HuH-7 (cell line): ENCODE data around the gene DMXL2.
"Not testable (repeated sequence)": the region's sequence is repeated elsewhere in the genome, so short reads cannot be mapped to it uniquely, and the experiment has no call there.

Experiments used
- DNase-seq: peaks from one replicate; pipeline ENCODE4 v3.0.0; 2011; ENCODE audit warnings: low spot score

DMXL2 gene

DNA sequence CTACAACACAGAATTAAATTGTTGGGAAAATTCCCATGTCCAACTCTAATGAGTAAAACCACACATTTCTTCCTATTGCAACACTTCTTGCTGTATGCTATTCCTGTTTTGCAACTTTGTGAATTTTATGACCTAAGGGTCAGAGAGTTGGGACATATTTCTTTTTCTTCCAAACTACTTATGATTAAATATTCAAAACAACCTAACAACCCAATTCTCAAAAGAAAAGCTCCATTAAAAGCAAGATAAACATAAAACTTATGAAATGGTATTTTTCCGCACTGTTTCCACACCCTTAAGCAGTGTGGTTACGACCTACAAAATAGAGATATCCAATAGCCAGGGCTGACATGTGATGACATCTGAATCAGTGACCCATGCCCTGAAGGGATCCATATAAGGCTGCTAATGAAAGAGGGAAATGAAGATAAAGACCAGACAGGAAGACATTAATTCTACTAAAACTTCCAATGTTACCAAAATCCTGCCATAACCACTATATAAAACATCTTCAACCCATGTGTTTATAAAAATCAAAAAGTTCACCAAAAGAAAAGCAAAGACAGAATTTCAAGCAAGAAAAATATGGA lies 45.6 kb downstream of the DMXL2 start:
- peak; percentile 50 for DNase-seq

DNA sequence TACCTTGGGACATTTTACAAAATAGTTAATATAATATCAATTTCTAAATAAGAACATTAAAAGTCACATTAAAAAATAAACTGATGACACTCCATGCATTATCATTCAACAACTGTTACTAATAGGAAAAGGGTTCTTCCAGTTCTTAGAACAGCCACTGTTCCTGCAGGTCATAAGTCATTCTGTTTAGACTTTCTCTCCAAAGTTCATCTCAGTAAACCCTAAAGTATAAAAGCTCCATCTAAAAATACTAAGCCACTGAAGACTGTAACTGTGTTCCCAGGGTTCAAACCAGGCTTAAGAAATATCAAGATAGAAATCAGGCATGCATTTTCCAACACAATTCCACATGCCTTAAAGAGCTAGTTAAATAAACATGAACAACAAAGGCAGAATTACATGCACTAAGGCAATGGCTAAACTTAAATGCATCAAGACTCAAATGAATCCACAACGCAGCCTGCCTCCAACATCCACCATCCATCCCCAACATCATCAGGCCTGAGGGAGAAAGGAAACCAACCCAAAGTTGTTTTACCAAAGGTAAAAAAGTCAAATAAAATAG lies 46.2 kb downstream of the DMXL2 start:
- DNase-seq: no peak

DNA sequence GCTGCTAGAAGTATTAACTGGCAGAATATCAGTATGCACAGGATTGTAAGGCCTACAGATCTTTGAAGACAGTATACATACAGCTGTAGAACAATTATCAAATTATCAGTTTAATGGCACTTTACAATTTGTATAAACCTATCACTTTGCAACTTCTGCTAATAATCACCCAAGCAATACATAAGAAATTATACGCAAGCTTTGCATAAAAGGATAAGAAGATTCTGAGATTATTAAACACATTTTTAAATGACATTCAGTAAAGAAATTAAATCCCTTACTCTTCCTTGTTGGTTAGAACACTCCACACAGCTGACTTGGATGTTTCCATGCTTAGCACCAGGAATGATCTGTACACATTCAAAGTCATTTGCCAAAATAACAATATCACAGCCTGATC lies 46.8 kb downstream of the DMXL2 start:
- no peak for DNase-seq

- not testable (repeated sequence) for DNase-seq
Observed at GRCh38 chr15:51573352-51573751, 49.2 kb downstream of the DMXL2 start.

DNA sequence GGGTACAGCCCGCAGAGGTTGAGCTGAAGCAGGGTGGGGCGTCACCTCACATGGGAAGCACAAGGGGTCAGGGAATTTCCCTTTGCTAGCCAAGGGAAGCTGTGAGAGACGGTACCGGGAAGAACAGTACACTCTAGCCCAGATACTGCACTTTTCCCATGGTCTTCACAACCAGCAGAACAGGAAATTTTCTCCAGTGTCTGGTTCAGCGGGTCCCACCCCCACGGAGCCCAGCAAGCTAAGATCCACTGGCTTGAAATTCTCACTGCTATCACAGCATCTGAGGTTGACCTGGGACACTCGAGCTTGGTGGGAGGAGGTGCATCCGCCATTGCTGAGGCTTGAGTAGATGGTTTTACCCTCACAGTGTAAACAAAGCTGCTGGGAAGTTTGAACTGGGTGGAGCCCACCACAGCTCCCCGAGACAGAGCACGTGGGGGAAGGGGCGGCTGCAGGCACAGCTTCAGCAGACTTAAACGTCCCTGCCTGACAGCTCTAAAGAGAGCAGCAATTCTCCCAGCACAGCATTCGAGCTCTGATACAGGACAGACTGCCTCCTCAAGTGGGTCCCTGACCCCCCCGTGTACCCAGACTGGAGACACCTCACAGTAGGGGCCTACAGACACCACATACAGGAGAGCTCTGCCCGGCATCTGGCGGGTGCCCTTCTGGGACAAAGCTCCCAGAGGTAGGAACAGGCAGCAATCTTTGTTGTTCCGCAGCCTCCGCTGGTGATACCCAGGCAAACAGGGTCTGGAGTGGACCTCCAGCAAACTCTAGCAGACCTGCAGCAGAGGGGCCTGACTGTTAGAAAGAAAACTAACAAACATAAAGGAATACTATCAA lies 53.4 kb downstream of the DMXL2 start:
- DNase-seq: not testable (repeated sequence)

DNA sequence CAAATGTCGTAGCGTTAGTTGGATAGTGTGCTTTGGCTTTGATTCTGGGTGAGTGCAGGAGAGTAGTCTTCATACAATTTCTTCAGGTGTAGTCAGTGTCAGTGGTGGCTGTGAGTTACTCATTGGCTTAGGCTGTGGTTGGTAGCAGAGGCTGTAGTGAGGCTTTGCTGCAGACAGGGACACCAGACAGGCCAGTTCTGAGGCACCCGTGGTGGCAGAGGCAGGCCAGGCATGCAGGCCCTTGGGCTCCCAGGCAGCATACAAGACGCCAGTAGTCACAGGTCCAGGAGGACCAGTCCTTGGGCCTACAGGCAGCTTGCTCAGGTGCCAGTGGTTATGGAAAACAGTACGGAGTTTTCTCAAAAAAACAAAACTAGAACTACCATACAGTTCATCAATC lies 61.3 kb downstream of the DMXL2 start:
- no peak for DNase-seq

DNA sequence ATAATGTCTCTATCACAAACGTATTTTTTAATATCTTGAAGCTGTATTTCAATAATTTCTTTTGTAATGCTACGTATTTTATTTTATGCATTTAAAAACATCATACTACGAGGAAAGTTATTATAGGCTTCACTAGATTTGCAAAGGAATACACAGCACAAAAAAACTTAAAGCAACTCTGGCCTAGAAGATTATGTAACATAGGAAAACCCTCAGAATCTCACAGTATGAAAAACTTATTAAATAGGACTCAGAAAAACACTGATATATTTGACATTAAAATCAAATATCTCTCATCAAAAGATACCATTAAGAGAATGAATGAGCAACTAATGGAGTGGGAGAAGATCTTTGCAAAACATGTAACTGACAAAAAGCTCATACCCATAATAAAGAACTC lies 63.7 kb downstream of the DMXL2 start:
- DNase-seq: no peak

- DNase-seq: no peak
Observed at GRCh38 chr15:51558411-51558810, 64.2 kb downstream of the DMXL2 start.

- no peak for DNase-seq
Observed at GRCh38 chr15:51550841-51551240, 71.7 kb downstream of the DMXL2 start.

DNA sequence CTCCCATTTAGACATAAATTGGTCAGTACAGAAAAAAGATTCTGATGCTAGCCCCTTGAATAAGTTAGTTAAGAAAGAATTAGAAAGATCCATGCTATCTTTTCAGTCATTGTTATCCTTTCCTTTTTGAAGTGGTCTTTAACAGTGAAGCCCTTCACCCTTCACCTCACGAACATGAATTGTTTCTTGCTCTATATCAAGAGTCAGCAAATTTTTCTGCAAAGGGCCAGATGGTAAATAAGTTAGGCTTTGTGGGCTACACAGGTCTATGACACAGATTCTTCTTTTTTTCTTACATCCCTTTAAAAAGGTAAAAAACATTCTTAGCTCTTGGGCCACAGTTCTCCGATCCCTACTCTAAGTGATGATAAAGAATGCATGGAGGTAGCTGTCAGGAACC lies 74.9 kb downstream of the DMXL2 start:
- no peak for DNase-seq

GRCh38 chr15:51536965-51537574 lies 85.5 kb downstream of the DMXL2 start:
- peak; percentile 10 for DNase-seq

- DNase-seq: no peak
Observed at GRCh38 chr15:51533672-51534398, 88.7 kb downstream of the DMXL2 start.

- DNase-seq: no peak
Observed at GRCh38 chr15:51526955-51527354, 95.6 kb downstream of the DMXL2 start.

DNA sequence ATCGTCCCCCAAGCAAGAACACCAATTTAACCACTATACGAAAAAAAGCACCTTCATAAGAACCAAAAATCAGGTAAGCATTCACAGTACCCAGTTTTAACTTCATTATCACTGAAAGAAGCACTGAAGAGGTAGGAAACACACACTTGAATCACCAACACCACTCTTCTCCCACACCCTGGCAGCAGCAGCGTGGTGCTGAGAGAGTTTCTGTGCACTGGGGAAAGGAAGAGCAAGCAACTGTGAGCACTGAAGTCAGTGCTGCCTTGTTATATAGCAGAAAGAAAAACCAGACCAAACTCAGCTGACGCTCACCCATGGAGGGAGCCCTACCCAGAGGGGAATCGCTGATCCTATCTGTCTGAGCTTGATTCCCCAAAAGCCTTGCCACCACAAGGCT lies 98.2 kb downstream of the DMXL2 start:
- DNase-seq: no peak

DNA sequence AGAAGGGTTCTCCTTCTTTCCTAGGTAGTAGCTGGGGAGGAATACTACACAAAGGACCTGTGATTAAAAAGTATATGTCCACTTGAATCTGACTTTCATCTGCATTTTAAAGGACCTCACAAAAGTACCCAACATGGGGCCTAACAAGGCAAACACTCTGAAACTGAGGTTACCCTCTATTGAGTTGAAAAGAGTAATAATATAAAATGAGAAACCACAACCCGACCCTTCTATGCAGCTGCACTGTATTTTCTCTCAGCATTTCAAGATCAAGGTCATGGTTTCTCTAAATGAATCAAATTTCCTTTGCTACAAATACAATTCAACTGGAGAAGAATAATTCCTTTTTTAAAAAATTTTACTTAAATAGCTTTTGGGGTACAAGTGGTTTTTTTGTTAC lies 106.3 kb downstream of the DMXL2 start:
- no peak for DNase-seq

DNA sequence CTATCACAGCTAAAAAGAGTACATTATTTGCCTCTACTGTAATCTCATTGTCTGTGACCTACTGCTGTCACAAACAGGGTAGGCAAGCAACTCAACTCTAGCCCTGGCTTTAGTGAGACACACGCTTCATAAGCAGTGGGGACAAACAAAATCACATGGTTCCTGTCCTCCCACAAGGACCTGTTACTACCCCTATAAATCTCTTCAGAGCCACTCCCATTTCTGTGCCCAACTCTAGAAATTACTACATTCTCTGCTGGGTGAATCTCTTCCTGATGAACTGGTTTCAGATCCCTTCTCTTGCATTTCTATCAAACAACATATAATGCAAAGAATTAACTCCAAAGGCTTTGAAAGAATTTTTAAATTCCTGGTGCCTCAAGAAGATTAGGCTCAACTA lies 117.3 kb downstream of the DMXL2 start:
- no peak for DNase-seq

- no peak for DNase-seq
Observed at GRCh38 chr15:51503003-51503402, 119.6 kb downstream of the DMXL2 start.

DNA sequence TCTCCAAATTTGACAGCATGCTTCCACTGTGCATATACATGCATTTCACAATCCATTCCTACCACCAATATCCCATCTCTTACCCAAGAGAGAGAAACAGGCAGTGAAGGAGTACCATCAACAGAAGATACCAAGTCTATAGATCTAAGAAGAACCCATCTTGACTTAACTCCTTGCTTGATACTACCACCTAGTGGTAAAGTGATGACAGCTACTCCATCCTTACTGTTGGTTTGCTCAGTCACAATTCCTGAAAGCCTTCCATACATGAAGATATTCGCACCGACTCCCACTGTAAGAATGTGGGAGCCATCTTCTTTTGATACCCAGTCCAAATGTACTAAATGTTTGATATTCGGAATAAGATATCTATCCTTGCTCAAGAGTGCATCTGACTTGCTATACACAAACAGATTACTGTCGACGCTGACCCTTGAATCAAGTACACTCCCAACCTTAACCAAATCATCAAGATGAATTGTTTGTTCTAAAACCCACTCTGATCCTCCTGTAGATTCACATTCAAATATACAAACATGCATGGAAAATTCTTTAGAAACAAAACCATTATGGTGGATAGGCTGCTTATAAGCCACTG lies 123.1 kb downstream of the DMXL2 start:
- DNase-seq: peak; percentile 17

GRCh38 chr15:51497806-51498205 lies 124.8 kb downstream of the DMXL2 start:
- DNase-seq: no peak

DNA sequence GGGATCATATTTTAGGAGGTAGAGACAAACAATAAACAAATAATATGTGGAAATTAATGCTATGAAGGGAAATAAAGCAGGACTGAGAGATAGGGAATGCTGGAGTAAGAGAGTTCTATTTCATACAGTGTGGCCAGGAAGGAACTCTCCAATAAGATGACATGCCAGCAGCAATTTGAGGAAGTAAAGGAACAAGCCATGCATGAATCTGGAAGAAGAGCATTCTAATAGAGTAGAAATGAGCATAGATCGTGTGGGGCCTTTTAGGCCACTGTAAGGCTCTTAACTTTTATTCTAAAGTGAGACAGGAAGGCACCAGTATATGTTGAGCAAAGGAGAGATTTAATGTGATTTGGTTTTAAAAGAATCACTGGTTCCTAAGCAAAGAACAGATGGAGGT lies 126.3 kb downstream of the DMXL2 start:
- DNase-seq: no peak

- DNase-seq: no peak
Observed at GRCh38 chr15:51494411-51495314, 127.9 kb downstream of the DMXL2 start.
